HG02870 (cell line): ENCODE measurements around the gene MDK.

Experiments used
- ATAC-seq: cut with Tn5 transposase; IDR thresholded peaks from one replicate; pipeline ENCODE4 v1.9.1; 2021; ENCODE audit warnings: mild to moderate bottlenecking, moderate library complexity; ENCODE audit not compliant: unreplicated experiment

Gene MDK

GRCh38 chr11:46381819-46382645 is 563 bp downstream of the MDK start:
- no peak for ATAC-seq

DNA sequence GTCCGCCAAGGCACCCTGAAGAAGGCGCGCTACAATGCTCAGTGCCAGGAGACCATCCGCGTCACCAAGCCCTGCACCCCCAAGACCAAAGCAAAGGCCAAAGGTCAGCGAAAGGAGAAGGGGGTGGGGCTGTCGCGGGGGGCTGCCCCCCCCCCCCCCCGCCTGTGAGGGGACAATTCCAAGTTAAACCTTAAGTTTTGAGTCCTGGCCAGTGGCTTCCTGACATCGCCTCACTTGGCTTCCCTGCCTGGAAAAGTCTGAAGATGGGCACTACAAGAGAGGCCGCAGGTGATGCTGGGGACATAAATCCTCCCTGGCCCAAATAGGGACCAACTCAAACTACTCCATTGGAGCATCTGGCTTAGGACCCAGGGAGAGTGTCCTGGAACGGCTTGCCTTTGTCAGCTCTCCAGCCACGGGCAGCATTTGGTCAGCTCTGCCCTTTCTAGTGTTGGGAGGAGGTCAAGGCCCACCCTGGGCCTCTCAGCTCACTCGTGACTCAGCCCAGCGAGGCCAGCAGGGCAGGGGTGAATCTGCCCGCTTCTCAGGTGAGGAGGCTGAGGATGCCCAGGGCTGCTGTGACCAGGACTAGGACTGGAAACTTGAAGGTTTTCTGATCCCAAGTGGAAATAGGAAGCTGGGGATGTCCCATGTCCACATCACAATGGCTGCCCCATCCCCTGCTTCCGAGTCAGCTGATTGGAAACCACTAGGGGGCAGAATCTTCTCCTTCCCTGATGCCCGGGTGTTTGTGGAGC is 1.4 kb downstream of the MDK start:
- no peak for ATAC-seq

- ATAC-seq = no peak
Measured at GRCh38 chr11:46383404-46383758, 1.9 kb downstream of the MDK start.

DNA sequence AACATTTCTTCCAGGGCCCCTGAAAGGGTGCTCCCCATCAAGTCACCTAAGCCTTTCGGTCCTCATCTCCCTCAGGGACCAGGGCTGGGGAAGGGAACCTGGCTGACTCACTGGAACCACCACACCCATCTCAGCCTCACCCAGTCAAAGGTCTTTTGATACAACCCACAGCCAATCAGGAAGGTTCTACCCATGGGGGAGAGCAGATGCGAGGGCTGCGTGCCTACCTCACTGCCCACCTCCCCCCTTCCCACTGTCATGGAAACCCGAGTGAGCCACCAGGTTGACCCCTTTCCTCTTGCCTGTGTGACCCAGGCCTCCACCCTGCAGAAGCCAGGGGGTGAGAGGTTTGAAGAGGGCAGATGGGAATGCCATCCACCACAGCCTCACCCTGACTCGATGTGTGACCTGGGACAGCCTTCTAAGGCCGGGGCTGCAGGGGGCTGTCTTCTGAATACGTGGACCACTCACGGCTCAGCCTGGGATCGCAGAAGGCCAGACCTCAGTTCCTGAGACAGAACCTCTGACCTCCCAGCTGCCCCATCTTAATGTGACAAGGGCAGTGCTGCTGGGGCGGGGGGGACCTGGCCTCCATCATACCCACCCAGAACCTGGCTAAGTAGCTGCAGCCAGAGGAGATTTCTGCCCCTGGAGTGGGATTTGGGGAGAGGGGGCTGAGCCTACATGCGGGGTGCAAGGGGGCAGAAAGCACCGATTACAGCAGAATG is 2.7 kb downstream of the MDK start:
- ATAC-seq = no peak

- ATAC-seq = no peak
Measured at GRCh38 chr11:46385169-46386004, 3.9 kb downstream of the MDK start.

GRCh38 chr11:46386005-46386578 is 4.6 kb downstream of the MDK start:
- no peak for ATAC-seq

GRCh38 chr11:46386674-46387073 is 5.2 kb downstream of the MDK start:
- no peak for ATAC-seq

- no peak for ATAC-seq
Measured at GRCh38 chr11:46387456-46387855, 6.0 kb downstream of the MDK start.

DNA sequence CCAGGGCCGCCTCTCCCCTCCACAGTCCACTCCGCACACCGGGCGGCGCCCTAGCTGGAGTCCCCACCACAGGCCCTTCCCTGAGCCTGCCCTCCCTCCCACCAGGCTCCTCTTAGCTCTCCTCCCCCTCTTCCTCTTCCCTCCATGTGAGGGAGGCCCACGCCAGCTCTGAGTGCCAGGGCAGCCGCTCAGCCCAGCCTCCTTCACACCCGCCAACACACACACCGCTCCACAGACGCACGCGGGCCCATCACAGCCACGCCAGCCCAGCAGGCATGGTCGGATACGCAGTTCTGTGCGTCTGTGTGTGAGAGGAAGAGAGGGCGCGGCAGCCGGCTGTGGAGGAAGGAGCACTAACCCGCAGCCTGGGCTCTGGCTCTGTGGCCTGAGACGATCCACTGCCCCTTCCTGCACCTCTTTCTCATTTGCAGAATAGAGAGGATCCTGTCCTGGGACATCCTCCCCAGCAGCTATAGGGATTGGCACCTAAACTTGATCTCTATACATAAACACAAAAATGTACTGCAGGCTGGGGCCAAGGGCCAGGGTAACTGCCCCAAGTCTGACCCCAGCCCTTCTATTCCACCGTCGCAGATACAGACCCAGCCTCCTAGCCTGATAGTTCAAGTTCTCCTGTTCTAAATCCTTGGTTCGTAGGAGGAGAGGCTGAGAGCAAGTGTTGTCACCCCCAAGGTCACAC is 6.6 kb downstream of the MDK start:
- no peak for ATAC-seq

GRCh38 chr11:46388619-46389449 is 7.4 kb downstream of the MDK start:
- no peak for ATAC-seq

DNA sequence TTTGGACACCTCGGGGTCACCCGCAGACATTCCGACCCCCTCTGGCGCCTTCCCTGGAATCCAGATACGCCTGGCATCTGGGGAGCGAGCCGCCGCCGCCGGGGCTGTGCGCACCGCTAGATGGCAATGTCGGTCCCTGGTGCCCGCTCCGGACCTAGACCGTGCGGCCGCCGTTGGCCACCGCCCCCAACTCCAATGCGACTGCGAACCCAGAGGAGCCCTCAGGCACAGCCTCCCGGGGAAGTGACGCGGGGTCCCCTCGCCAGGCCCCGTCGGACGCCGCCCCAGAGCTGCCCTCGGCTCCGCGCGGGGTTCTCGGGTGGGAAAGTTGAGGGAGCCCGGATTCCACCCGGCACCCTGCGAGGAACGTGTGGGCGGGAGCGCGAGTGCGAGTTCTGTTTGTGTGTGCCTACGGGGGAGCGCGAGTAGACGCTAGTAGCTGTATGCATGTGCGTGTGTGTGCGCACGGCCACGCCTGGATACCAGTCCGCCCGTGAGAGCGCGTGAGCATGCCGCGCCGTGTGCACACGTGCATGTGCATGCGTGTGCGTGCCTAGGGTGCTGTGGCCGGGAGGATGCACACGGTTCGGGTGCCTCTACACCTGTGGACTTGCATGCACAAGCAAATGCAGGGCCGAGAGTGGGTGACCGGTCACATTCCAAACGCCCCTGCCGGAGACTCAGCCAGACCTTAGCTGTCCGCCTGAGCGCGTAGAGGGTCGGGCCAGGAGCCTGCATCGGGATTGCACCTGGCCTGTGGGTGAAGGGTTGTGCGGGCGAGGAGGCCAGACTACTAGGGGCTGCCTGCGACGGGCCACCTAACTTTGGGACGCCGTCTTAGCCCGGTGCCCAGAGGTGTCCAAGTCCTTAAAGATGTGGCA is 8.2 kb downstream of the MDK start:
- peak; percentile 43 for ATAC-seq

DNA sequence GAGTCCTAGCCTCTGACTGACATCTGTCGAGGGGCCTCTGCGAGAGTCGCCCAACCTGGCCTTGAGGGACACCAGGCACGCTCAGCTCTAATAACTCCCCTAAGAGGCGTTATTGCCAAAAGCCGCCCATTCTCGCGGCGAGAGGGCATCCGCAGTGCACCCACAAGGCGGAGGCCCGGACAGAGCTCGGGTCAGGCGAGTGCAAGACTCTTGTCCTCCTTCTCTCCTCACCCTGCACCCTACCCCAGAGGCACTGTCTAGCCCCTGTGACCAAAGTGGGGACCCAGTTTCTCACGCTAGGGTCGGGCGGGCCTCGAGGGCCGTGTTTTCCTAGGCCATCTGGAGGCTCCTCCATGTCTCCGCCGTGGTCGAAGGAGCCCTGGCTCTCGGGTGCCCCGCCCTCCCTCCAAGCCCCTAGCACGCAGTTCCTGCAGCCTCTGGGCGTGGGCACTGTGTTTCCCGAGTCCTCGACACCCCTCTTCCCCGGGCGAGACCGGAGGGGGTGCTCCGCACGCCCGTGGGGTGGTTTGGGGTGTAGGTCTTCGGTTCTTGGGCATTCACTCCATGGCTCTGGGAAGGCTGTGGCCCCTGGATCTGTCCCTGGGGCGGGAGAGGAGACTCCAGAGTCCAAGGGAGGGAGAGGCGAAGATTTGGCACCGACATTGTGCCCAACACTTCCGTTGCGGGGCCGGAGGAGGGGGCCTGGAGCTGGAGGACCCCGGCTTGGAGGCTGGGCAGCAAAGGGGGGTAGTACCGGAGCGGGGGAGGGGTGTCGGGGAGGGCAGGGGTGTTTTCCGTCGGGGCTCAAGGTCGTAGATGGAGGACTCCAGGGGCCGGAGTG is 9.1 kb downstream of the MDK start:
- no peak for ATAC-seq

DNA sequence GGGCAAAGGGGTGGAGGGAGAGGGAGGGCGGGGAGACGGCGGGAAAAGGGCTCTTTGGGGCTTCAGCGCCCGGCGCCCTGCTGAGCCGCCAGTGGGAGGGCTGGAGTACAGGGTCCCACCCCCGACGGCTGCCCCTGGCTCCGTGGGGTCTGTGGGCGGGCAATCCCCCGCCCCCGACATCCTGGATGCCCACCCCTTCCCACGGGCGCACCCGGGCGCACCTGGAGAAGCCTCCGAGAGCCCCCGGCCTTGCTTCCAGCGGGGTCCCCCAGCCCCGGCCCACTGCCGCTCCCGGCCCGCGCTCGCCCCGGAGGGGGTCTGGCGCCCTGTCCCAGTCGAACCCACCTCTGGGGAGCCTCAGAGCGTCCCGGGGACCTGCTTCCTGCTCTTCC is 9.7 kb downstream of the MDK start:
- ATAC-seq = no peak

DNA sequence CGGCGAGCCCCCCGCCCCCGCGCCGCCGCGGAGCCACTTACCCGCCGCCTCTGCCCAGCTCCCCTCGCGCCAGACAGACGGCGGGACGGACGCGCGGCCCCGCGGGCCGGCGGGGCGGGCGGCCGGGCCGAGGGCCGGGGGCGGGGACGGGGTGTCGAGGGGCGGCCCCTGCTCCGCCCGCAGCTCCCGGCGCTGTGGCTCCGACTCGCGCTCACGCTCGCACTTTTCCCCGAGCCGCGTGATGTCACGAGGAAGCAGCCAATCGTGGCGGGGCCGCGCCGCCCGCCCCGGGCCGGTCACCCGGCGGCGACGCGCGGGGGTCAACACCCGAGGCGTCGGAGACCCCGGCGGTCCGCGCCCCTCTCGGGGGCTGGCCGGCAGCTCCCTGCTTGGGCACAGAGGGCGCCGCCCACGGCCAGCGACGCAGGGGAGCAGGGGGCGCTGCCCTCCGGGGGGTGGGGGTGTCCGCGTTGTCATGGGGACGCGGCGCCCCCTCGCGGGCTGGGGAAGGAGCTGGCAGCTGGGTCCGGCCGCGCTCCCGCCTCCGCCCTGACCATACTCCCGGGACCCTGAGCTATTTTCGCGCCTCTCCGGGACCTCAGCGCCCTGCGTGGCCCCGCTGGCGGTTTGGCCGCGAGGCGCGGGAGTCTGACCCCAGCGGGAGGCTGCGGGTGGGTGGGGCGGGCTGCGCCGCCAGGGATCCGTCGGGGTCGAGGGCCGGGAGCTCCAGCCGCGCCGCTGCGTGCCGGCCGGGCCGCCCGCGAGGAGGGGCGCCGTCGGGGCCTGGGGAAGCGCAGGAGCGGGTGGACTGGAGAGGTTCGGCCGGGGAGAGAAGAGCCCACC is 10.3 kb downstream of the MDK start, which contains the start of gene CHRM4:
CHRM4 (minus strand) TSS at position 199 of the 843 bp plus-strand sequence. CDS start 5,219 bp downstream, outside the sequence.
- ATAC-seq = no peak

GRCh38 chr11:46392421-46393230 is 11.2 kb downstream of the MDK start:
- peak; percentile 63 for ATAC-seq
